GM15510 (cell line): Measurements from ENCODE around the gene RPS15.

Experiments
- POLR2A ChIP-seq: IDR thresholded peaks from 3 replicates; pipeline ENCODE4 v1.6.1; 2011; ENCODE audit warnings: borderline replicate concordance; ENCODE audit not compliant: insufficient read length; ENCODE audit errors: extremely low read depth

RPS15 gene

DNA sequence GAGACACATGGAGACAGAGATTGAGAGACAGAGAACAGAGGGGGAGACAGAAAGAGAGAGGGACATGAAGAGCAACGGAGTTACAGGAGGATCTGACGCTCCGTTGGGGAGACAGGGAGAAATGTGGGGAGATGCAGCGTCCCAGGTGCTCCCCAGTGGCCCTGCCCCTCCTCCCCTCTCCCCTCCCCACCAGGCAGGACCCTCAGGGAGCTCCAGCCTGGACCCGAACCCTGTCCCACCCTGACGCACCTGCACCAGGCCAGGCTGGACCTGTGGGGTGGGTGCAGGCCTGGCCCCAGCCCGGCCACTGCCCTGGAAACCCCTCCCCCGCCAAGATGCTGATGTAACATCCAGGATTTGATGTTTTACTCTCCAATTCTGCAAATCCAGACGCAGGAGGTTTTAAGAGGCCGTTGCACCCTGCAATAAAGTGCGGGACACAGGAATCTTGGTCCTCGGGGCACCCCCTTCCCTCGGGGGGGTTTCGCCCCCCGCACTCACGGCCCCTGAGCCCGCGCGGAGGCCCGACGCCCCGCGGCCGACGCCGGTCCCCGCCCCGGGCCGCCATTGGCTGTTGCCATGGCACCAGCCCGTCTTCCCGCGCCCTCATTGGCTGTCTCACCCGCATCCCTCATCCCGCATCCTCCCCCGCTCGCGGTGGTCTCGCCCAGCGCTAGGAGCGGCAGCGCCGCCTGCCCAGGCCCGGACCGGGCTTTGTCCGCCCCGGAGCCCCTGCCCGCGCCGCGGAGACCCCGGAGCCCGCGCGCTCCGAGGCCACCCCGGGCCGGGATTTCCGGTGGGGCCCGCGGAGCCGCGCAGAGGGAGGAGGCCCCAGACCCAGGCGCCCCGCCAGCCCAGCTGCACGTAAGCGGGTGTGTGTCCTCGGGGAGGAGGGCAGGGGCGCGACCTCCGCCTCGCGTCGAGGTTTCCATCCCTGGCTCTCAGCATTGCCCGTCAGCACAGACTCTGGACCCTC is 11.6 kb downstream of the RPS15 start, which contains the start of gene APC2:
APC2 (plus strand) TSS at position 655 of the 976 bp plus-strand sequence. CDS start 2,881 bp downstream, outside the sequence.
- no peak for TF ChIP-seq POLR2A

DNA sequence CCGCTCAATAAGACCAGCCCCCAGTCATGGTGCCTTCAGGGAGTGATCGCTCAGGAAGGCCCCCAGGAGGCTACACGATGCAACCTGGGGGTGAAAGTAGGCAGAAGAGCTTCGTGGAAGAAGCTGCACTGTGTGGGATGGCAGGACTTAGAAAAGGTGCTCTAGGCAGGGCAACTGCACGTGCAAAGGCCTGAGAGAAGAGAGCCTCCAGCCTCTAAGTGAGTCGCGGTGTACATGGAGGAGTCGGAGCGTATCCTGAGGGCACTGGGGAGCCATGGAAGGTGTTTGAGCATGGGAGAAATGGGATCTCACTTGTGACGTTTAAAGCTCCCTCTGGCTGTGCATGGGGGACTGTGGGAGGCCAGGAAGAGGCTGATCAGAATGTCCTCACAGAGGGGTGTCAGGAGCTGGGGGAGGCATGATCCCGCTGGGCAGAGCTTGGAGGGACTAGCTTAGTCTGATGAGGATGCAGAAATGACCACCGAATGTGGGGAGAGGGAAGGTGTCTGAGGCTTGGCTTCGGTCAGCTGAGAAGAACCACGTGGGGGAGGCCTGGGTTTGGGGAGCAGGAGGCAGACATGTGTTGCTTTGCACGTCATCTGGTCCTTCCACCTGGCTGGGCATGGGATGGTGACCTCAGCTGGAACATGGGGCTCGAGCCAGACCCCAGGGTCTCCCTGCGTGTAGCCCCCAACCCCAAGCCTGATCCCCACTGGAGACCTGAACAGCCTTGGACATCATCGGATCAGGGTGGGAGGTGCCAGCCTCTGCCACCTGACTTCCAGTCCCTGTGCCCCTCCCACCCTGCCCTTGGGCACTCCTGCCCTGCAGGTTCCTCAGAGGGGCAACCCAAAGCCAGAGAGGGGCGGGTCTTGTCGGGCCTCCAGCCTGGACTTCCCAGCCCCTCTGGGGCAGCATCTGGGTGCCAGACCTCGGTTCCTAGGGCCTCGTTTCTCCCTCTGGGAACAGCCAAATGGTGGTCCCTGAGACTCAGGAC is 12.8 kb downstream of the RPS15 start:
- TF ChIP-seq POLR2A = no peak

DNA sequence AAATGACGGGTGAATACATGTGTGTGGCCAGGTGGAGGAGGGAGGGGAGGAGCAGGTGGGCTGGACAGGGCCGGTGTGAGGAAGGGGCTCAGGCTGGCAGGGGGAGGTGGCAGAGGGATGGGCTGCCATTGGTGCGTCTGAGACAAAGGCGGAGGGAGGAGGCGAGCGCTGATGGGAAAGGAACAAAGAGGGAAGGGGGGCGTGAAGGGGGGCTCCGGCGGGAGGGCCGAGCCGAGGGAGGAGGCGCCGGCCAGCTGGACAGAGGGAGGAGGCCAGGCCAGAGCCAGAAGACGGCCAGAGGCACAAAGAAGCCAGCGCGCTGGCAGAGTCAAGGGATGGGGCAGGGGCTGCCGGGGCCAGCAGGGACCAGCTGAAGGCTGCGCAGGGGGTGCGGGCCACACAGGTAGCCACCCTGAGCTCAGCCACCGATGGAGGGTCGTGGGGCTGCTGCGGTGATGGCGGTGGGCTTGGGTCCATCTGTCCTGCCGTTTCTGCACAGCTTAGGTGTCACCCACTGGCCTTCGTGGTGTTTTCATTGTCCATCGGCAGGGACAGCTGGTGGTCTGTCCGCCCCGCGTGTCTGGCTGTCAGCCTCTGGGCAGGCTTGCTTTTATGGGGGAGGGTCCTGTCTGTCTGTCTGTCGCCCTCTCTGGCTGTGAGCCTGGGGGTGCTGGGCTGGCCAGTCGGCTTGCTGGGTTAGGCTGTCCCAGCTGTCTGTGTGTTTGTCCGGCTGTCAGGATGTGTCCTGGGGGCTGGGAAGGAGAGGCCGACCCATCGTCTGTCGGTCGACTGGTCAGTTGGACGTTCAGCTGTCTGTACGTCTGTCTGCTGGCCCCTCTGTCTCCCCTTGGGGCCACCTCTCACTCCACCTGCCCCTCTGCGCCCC is 14.0 kb downstream of the RPS15 start:
- no peak for TF ChIP-seq POLR2A

DNA sequence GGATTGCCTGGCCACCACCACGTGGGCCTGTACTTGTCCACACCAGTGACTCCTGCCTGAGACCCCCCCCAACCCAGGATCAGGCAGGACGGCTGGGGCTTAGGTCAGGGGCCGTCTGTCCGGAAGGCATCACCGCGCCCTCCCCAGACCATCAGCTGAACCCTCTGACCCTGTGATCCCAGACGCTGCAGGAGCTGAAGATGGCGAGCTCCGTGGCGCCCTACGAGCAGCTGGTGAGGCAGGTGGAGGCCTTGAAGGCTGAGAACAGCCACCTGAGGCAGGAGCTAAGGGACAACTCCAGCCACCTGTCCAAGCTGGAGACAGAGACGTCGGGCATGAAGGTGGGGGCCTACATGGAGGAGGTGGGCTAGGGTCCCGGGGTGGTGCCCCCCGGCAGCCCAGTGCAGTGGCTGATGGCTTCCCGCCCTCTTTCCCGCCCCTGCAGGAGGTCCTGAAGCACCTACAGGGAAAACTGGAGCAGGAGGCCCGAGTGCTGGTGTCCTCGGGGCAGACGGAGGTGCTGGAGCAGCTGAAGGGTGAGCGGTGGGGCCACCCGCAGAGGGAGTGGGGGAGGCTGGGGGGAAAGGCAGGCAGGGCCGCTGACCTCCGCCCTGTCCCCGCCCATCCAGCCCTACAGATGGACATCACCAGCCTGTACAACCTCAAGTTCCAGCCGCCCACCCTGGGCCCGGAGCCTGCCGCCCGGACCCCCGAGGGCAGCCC is 14.8 kb downstream of the RPS15 start:
- TF ChIP-seq POLR2A = no peak

DNA sequence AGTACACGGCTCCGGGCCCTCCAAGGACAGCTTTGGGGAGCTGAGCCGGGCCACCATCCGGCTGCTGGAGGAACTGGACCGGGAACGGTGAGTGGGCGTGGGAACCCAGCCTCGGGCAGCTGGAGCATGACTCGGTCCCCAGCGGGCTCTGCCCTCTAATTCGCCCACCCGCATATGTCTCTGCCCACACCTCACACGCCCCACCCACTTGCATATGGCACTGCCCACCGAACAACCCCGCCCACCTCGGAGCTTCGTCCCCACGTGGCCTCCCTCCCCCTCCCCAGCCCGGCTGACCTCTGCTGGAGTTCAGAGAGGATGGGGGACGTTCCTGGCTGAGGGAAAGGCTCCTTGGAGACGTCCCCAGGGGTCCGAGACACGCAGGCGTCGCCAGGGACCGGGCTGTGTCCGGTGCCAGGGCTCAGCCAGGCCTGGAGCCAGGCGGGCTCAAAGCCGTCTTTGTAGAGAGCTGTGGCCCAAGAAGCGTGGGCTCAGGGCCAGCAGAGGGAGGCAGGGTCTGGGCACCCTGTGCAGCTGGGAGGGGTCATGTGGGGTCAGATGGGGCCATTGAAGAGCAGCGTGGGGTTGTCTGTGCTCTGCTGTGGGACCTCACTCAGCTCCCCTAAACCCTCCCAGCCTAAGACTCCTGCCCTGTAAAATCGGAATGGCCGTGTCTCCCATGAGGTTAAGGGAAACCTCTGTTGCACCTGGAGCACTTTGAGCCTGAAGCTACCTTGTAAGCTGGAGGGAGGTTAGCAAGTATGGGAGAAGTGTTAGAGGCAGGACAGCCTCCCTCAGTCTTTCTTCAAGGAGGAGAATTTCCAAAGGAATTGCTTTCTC is 15.5 kb downstream of the RPS15 start:
- no peak for TF ChIP-seq POLR2A

DNA sequence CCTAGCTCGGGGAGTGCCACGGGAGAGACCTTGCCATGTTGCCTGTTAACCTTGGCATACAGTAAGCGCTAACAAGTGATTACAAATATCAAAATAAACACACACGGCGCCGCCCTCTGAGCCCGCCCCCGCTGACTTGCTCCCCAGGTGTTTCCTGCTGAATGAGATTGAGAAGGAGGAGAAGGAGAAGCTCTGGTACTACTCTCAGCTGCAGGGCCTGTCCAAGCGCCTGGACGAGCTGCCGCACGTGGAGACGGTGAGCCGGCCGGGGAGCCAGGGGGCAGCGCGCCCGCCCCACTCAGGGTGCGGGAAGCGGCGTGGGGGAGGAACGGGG is 16.8 kb downstream of the RPS15 start:
- TF ChIP-seq POLR2A = no peak

DNA sequence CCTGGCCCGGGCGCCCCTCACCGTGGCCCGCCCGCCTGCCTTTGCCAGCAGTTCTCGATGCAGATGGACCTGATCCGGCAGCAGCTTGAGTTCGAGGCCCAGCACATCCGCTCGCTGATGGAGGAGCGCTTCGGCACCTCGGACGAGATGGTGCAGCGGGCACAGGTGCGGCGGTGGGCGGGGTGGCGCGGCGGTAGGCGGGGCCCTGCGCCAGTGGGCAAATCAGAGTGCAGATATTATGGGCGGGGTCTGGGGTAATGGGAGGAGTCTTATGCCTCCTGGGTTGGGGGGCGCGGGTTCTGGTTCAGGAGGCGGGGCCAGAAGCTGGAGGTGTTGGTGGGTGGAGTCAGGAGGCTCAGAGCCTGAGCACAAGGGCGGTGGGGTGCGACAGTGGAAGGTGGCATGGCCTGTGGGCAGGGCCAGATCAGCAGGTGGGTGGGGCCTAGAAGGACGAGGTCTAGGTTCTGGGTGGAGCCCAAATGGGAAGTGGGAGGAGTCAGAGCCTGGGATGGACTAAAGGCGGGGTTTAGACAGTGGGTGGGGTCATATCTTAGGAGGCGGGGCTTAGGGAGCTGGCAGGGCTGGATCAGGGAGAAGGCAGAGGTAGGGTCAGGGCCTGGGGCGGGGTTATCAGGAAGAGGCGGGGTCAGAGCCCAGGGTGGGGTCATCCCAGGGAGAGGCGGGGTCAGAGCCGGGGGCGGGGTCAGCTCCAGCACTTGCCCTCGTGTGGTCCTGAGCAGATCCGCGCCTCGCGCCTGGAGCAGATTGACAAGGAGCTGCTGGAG is 17.3 kb downstream of the RPS15 start:
- no peak for TF ChIP-seq POLR2A

DNA sequence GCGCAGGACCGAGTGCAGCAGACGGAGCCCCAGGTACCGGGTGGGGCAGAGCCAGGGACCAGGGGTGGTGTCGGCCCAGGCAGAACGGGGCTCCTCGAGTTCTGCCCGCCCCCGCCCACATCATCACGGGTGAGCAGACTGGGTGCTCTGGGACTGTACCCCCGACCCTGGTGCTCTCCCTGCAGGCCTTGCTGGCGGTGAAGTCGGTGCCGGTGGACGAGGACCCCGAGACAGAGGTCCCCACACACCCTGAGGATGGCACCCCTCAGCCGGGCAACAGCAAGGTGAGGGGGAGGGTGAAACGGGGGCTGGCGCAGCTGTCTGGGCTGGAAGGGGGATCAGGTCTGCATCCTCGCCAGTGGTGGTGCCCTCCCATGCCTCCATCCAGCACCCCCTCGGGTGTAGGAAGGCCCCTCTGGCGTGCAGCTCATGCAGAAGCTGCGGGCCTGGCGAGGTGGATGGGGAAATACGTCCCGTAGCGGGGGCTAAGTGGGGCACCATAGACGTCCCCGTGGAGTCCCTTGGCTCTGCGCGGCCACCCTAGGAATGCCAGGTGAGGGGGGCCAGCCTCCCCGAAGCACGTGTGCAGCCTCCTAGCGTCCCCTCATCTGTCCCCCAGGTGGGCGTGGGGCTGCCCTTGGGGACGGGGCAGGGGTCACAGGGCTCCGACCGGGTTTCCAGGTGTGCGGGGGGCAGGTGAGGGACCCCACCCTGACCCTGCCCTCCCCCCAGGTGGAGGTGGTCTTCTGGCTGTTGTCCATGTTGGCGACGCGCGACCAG is 18.1 kb downstream of the RPS15 start:
- TF ChIP-seq POLR2A = no peak

DNA sequence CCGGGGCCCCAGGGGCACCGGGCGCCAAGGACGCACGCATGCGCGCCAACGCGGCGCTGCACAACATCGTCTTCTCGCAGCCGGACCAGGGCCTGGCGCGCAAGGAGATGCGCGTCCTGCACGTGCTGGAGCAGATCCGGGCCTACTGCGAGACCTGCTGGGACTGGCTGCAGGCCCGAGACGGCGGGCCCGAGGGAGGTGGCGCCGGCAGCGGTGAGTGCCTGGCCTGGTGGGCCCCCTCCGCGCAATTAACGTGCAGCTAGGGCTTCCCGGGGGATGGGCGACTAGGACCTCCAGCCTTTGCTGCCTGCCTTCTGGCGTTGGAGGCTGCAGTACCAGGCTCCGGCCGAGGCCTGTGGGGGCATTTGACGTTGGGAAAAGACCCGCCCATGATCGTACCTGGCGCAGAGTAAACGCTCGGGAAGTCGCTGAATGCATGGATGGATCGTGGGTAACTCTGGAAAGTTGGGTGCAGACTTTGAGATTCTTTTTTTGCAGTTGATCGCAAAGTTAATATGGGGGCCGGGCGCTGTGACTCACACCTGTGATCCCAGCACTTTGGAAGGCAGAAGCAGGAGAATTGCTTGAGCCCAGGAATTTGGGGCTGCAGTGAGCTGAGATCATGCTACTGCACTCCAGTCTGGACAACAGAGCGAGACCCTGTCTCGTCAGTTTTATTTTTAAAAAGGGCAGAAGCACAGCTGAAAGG is 19.0 kb downstream of the RPS15 start:
- TF ChIP-seq POLR2A = no peak

DNA sequence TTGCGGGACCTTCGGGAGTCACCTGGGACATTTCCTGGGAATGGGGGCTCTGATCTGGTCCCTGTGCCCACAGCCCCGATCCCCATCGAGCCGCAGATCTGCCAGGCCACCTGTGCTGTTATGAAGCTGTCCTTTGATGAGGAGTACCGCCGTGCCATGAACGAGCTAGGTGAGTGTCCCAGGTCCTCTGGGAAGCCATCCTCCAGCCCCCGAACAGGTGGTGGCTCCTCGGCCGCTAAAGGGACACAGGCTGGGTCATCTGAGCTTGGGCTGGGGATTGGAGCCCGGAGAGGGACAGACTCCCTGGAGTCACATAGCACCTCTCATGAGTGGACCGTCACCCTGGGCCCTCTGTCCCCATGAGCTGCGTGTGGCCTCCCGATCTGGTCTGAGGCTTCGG is 19.7 kb downstream of the RPS15 start:
- TF ChIP-seq POLR2A = no peak

DNA sequence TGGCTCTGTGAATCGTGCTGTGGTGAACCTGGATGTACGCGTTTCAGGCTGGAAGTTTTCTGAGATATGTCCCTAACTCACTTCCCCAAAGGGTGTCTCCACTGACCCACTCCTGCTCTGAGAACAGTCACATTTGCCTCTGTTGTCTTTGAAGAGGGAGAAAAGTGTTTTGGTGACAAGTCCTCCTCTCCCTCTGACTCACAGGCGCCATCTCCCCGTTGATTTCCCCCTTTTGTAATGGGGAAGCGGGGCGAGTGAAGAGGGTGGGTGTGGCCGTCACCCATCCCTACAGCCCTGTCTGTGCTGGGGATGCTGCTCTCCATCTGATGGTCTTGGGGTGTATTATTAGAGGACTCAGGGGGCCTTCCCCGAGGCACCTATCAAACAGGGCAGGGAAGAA is 21.3 kb downstream of the RPS15 start:
- TF ChIP-seq POLR2A = no peak
